ENCODE data around the gene ACVRL1. TPM values are rescaled to one million over a fixed set of nuclear protein-coding genes. Genes with fewer than 3 reads are reported as not detected.

The ACVRL1 gene
- total and polyA plus RNA-seq, 2 donors (not counting 1 experiment from before 2014, with no cell fraction given) = 8.9 to 36.2 TPM

DNA sequence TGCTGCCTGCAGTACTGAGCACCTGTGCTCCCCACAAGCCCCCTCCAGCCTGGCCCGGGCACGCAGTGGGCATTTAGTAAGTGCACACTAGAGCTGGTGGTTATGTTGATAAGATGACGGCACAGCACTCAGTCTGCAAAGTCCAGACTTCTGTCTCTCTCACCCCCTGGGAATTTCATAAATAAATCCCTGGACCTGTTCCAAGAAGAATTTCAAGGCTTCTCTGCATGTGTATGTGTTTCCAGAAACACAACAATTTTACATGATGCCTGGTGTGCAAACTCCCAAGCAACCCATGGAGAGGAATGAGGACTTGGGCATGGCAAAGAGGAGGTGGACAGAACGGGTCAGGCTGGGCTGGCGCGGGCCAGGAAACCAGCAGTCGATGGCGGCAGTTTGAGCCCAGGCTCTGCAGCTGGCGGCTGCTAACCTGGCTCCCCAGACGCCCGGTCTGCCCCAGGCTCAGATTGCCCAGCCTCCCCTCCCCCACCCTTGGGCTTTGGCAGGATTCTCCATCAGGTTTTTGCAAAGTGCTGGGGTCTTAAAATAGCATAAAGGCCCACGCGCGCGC is 33.8 kb downstream of the ACVRL1 start:
- no peak overlapping the region for H3K4me3 ChIP-seq (replicated peaks in 1 of 4; ENCODE audit: control extremely low read depth in 1 of 4, insufficient read depth in 1 of 4, low read depth in 3 of 4, low read length in 4 of 4)
- no peaks in the 10 kb centered on the region for H3K79me2 ChIP-seq (ENCODE audit: control insufficient read depth, insufficient read depth, low read length)
- DNase-seq (ENCODE audit: low read depth in 2 of 2) = peak in 1 of 2 donors; percentile 74
- peak; percentile 55 for TF ChIP-seq EZH2 (IDR thresholded peaks at IDR 0.05; ENCODE audit: low read length, missing control alignments)
- no peak for TF ChIP-seq CTCF (conservative IDR thresholded peaks at IDR 0.05 in 1 of 2, IDR thresholded peaks at IDR 0.05 in 1 of 2; ENCODE audit: low read depth in 1 of 2, low read length in 2 of 2)
- H3K9ac ChIP-seq (ENCODE audit: insufficient read depth, low read length) = no peak overlapping the region
- no peak overlapping the region for H3K27ac ChIP-seq (ENCODE audit: insufficient read depth, low read length)
- H3K4me1 ChIP-seq (ENCODE audit: control insufficient read depth, extremely low read depth, insufficient read depth, low read length) = peaks cover 3% of the 10 kb centered on the region
- H3K36me3 ChIP-seq (ENCODE audit: control insufficient read depth, insufficient read depth, low read length) = no peaks in the 10 kb centered on the region
- H4K20me1 ChIP-seq (ENCODE audit: control insufficient read depth, extremely low read depth, insufficient read depth, low read length) = no peaks in the 10 kb centered on the region
- H3K4me2 ChIP-seq (ENCODE audit: extremely low read depth, insufficient read depth, low read length) = peak overlapping the region; percentile 20
- no peaks in the 10 kb centered on the region for H3K27me3 ChIP-seq (ENCODE audit: control insufficient read depth, insufficient read depth, low read length)
- H2AFZ ChIP-seq (ENCODE audit: low read length) = no peak overlapping the region
- no peaks in the 10 kb centered on the region for H3K9me3 ChIP-seq (ENCODE audit: control insufficient read depth, insufficient read depth, low read depth, low read length)

DNA sequence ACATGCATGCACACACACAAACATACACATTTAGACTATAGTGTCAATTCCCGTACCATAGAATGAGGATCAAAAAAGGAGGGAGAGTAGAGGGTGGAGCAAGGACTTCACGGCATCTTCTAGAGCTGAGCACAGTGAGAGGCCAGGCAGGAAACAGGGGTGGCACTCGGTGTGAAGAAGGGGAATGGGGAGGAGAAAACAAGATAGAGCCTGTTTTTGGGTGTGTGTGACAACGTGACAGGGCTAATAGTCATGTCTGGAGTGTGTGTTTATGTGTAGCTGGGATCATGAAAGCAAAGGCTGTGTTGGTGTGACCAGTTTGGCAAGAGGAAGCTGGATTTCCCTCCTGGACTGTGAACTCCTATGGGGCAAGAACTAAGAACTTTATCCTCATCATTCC is 34.3 kb downstream of the ACVRL1 start:
- DNase-seq (ENCODE audit: low read depth in 2 of 2) = no peak
- Histone ChIP-seq H3K9me3 (ENCODE audit: control insufficient read depth, insufficient read depth, low read depth, low read length) (no peaks in the 10 kb centered on the region), H3K9ac (ENCODE audit: insufficient read depth, low read length) (no peak overlapping the region), H2AFZ (ENCODE audit: low read length) (no peak overlapping the region), H3K36me3 (ENCODE audit: control insufficient read depth, insufficient read depth, low read length) (no peaks in the 10 kb centered on the region), H3K27ac (ENCODE audit: insufficient read depth, low read length) (no peak overlapping the region), H3K4me1 (ENCODE audit: control insufficient read depth, extremely low read depth, insufficient read depth, low read length) (peaks cover 3% of the 10 kb centered on the region), H3K27me3 (ENCODE audit: control insufficient read depth, insufficient read depth, low read length) (no peaks in the 10 kb centered on the region), H3K79me2 (ENCODE audit: control insufficient read depth, insufficient read depth, low read length) (no peaks in the 10 kb centered on the region), H3K4me2 (ENCODE audit: extremely low read depth, insufficient read depth, low read length) (no peak overlapping the region), H4K20me1 (ENCODE audit: control insufficient read depth, extremely low read depth, insufficient read depth, low read length) (no peaks in the 10 kb centered on the region), H3K4me3 (replicated peaks in 1 of 4; ENCODE audit: control extremely low read depth in 1 of 4, insufficient read depth in 1 of 4, low read depth in 3 of 4, low read length in 4 of 4) (no peak overlapping the region)
- TF ChIP-seq EZH2 (IDR thresholded peaks at IDR 0.05; ENCODE audit: low read length, missing control alignments) (no peak), CTCF (conservative IDR thresholded peaks at IDR 0.05 in 1 of 2, IDR thresholded peaks at IDR 0.05 in 1 of 2; ENCODE audit: low read depth in 1 of 2, low read length in 2 of 2) (no peak)

GRCh38 chr12:51942056-51942455 is 34.8 kb downstream of the ACVRL1 start:
- no peaks in the 10 kb centered on the region for H3K27me3 ChIP-seq (ENCODE audit: control insufficient read depth, insufficient read depth, low read length)
- no peak overlapping the region for H2AFZ ChIP-seq (ENCODE audit: low read length)
- no peaks in the 10 kb centered on the region for H4K20me1 ChIP-seq (ENCODE audit: control insufficient read depth, extremely low read depth, insufficient read depth, low read length)
- TF ChIP-seq CTCF (conservative IDR thresholded peaks at IDR 0.05 in 1 of 2, IDR thresholded peaks at IDR 0.05 in 1 of 2; ENCODE audit: low read depth in 1 of 2, low read length in 2 of 2) = no peak
- TF ChIP-seq EZH2 (IDR thresholded peaks at IDR 0.05; ENCODE audit: low read length, missing control alignments) = no peak
- H3K9ac ChIP-seq (ENCODE audit: insufficient read depth, low read length) = no peak overlapping the region
- H3K27ac ChIP-seq (ENCODE audit: insufficient read depth, low read length) = no peak overlapping the region
- H3K9me3 ChIP-seq (ENCODE audit: control insufficient read depth, insufficient read depth, low read depth, low read length) = no peaks in the 10 kb centered on the region
- H3K79me2 ChIP-seq (ENCODE audit: control insufficient read depth, insufficient read depth, low read length) = no peaks in the 10 kb centered on the region
- DNase-seq (ENCODE audit: low read depth in 2 of 2) = no peak
- H3K4me1 ChIP-seq (ENCODE audit: control insufficient read depth, extremely low read depth, insufficient read depth, low read length) = peaks cover 3% of the 10 kb centered on the region
- H3K36me3 ChIP-seq (ENCODE audit: control insufficient read depth, insufficient read depth, low read length) = no peaks in the 10 kb centered on the region
- no peak overlapping the region for H3K4me3 ChIP-seq (replicated peaks in 1 of 4; ENCODE audit: control extremely low read depth in 1 of 4, insufficient read depth in 1 of 4, low read depth in 3 of 4, low read length in 4 of 4)
- H3K4me2 ChIP-seq (ENCODE audit: extremely low read depth, insufficient read depth, low read length) = no peak overlapping the region

Measured in fibroblast of lung (primary cell).